ENCODE data around the gene MIPOL1. TPM values are rescaled to one million over a fixed set of nuclear protein-coding genes. Genes with fewer than 3 reads are reported as not detected.

Gene MIPOL1
- total and polyA plus RNA-seq, 2 of the 13 experiments (the other 11 are each of a cell fraction or from before 2014, with no cell fraction given), result 8.6 to 34.2 TPM

DNA sequence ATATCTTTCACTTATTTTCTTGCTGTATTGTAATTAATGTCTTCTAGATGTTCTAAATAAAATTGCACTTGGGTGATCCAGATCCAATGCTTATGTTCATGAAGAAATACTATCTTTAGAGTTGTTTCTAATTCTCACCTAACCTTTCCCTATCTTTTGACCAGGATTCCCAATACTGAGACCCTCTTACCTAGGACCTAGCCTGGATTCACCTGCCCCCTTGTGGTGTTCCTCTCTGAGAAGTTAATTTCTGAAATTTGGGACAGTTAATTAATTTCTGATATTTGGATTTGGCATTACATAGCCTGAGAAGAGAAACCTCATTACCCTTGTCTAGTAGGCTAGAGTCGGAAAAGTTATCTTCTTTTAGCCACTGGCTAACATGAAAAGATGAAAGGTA, 367.8 kb downstream of the MIPOL1 start (continued):
- TF ChIP-seq KDM4B (CRISPR knock-in tag; IDR thresholded peaks at IDR 0.05) (0 out of 2 replicates have a peak, but pooled peaks have one; percentile 55), RAD21 (CRISPR knock-in tag; IDR thresholded peaks at IDR 0.05) (peak; percentile 92), STAG1 (CRISPR knock-in tag; IDR thresholded peaks at IDR 0.05) (peak; percentile 98), ZNF629 (CRISPR knock-in tag; conservative IDR thresholded peaks at IDR 0.05) (no peak), PCBP2 (optimal IDR thresholded peaks at IDR 0.05; ENCODE audit: low read depth, low read length, poor library complexity, severe bottlenecking) (no peak), MXD4 (CRISPR knock-in tag; IDR thresholded peaks at IDR 0.05) (0 out of 2 replicates have a peak, but pooled peaks have one; percentile 14), ZNF652 (CRISPR knock-in tag; IDR thresholded peaks at IDR 0.05; ENCODE audit: borderline replicate concordance, low read depth) (no peak), FOXA3 (CRISPR knock-in tag; IDR thresholded peaks at IDR 0.05) (peak; percentile 54)
- TF ChIP-seq, protein P1, sequence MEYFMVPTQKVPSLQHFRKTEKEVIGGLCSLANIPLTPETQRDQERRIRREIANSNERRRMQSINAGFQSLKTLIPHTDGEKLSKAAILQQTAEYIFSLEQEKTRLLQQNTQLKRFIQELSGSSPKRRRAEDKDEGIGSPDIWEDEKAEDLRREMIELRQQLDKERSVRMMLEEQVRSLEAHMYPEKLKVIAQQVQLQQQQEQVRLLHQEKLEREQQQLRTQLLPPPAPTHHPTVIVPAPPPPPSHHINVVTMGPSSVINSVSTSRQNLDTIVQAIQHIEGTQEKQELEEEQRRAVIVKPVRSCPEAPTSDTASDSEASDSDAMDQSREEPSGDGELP (IDR thresholded peaks at IDR 0.05; ENCODE audit: borderline replicate concordance, low read depth), result no peak
- TF ChIP-seq, protein P2, sequence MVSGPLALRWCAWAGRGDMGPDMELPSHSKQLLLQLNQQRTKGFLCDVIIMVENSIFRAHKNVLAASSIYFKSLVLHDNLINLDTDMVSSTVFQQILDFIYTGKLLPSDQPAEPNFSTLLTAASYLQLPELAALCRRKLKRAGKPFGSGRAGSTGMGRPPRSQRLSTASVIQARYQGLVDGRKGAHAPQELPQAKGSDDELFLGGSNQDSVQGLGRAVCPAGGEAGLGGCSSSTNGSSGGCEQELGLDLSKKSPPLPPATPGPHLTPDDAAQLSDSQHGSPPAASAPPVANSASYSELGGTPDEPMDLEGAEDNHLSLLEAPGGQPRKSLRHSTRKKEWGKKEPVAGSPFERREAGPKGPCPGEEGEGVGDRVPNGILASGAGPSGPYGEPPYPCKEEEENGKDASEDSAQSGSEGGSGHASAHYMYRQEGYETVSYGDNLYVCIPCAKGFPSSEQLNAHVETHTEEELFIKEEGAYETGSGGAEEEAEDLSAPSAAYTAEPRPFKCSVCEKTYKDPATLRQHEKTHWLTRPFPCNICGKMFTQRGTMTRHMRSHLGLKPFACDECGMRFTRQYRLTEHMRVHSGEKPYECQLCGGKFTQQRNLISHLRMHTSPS (CRISPR knock-in tag; IDR thresholded peaks at IDR 0.05; ENCODE audit: low read depth), result no peak
- TF ChIP-seq, protein P3, sequence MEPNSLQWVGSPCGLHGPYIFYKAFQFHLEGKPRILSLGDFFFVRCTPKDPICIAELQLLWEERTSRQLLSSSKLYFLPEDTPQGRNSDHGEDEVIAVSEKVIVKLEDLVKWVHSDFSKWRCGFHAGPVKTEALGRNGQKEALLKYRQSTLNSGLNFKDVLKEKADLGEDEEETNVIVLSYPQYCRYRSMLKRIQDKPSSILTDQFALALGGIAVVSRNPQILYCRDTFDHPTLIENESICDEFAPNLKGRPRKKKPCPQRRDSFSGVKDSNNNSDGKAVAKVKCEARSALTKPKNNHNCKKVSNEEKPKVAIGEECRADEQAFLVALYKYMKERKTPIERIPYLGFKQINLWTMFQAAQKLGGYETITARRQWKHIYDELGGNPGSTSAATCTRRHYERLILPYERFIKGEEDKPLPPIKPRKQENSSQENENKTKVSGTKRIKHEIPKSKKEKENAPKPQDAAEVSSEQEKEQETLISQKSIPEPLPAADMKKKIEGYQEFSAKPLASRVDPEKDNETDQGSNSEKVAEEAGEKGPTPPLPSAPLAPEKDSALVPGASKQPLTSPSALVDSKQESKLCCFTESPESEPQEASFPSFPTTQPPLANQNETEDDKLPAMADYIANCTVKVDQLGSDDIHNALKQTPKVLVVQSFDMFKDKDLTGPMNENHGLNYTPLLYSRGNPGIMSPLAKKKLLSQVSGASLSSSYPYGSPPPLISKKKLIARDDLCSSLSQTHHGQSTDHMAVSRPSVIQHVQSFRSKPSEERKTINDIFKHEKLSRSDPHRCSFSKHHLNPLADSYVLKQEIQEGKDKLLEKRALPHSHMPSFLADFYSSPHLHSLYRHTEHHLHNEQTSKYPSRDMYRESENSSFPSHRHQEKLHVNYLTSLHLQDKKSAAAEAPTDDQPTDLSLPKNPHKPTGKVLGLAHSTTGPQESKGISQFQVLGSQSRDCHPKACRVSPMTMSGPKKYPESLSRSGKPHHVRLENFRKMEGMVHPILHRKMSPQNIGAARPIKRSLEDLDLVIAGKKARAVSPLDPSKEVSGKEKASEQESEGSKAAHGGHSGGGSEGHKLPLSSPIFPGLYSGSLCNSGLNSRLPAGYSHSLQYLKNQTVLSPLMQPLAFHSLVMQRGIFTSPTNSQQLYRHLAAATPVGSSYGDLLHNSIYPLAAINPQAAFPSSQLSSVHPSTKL (CRISPR knock-in tag; IDR thresholded peaks at IDR 0.05), result peak; percentile 51; the same call in 1 of the 2 replicates
- TF ChIP-seq, protein P4, sequence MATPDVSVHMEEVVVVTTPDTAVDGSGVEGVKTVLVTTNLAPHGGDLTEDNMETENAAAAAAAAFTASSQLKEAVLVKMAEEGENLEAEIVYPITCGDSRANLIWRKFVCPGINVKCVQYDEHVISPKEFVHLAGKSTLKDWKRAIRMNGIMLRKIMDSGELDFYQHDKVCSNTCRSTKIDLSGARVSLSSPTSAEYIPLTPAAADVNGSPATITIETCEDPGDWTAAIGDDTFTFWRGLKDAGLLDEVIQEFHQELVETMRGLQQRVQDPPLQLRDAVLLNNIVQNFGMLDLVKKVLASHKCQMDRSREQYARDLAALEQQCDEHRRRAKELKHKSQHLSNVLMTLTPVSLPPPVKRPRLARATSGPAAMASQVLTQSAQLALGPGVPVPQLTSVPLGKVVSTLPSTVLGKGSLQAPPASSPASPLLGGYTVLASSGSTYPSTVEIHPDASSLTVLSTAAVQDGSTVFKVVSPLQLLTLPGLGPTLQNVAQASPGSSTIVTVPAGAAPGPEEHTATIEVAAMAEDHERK (CRISPR knock-in tag; IDR thresholded peaks at IDR 0.05; ENCODE audit: low read depth), result no peak
- TF ChIP-seq, protein P5, sequence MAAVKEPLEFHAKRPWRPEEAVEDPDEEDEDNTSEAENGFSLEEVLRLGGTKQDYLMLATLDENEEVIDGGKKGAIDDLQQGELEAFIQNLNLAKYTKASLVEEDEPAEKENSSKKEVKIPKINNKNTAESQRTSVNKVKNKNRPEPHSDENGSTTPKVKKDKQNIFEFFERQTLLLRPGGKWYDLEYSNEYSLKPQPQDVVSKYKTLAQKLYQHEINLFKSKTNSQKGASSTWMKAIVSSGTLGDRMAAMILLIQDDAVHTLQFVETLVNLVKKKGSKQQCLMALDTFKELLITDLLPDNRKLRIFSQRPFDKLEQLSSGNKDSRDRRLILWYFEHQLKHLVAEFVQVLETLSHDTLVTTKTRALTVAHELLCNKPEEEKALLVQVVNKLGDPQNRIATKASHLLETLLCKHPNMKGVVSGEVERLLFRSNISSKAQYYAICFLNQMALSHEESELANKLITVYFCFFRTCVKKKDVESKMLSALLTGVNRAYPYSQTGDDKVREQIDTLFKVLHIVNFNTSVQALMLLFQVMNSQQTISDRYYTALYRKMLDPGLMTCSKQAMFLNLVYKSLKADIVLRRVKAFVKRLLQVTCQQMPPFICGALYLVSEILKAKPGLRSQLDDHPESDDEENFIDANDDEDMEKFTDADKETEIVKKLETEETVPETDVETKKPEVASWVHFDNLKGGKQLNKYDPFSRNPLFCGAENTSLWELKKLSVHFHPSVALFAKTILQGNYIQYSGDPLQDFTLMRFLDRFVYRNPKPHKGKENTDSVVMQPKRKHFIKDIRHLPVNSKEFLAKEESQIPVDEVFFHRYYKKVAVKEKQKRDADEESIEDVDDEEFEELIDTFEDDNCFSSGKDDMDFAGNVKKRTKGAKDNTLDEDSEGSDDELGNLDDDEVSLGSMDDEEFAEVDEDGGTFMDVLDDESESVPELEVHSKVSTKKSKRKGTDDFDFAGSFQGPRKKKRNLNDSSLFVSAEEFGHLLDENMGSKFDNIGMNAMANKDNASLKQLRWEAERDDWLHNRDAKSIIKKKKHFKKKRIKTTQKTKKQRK (IDR thresholded peaks at IDR 0.05; ENCODE audit: low read length), result no peak
- TF ChIP-seq, protein P6, sequence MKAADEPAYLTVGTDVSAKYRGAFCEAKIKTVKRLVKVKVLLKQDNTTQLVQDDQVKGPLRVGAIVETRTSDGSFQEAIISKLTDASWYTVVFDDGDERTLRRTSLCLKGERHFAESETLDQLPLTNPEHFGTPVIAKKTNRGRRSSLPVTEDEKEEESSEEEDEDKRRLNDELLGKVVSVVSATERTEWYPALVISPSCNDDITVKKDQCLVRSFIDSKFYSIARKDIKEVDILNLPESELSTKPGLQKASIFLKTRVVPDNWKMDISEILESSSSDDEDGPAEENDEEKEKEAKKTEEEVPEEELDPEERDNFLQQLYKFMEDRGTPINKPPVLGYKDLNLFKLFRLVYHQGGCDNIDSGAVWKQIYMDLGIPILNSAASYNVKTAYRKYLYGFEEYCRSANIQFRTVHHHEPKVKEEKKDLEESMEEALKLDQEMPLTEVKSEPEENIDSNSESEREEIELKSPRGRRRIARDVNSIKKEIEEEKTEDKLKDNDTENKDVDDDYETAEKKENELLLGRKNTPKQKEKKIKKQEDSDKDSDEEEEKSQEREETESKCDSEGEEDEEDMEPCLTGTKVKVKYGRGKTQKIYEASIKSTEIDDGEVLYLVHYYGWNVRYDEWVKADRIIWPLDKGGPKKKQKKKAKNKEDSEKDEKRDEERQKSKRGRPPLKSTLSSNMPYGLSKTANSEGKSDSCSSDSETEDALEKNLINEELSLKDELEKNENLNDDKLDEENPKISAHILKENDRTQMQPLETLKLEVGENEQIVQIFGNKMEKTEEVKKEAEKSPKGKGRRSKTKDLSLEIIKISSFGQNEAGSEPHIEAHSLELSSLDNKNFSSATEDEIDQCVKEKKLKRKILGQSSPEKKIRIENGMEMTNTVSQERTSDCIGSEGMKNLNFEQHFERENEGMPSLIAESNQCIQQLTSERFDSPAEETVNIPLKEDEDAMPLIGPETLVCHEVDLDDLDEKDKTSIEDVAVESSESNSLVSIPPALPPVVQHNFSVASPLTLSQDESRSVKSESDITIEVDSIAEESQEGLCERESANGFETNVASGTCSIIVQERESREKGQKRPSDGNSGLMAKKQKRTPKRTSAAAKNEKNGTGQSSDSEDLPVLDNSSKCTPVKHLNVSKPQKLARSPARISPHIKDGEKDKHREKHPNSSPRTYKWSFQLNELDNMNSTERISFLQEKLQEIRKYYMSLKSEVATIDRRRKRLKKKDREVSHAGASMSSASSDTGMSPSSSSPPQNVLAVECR (CRISPR knock-in tag; IDR thresholded peaks at IDR 0.05; ENCODE audit: borderline replicate concordance), result no peak
